HG03139 (cell line): Measurements from ENCODE around the gene TMEM44.
"Not testable (repeated sequence)": the region's sequence is repeated elsewhere in the genome, so short reads cannot be mapped to it uniquely, and the experiment has no call there.

Source experiments
- ATAC-seq: cut with Tn5 transposase; IDR thresholded peaks from one replicate; pipeline ENCODE4 v1.9.1; 2021; ENCODE audit not compliant: unreplicated experiment

Gene TMEM44

DNA sequence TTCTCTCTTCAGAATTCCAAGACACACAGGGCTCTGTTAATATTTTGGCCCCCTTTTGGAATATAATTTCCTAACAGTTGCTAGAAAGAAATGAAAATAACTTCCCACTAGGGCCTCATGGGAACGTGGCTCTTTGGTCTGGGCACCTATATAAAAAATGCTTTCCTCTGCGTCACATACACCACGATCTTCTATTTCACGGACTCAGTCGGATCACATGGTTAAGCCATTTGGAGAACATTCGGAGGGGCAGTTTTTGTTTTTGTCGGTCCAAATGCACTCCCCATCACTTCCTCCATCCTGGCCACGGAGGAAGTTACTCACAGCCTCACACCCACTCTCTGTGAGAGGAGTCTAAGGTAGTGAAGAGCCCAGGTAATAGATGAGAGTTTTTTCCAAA is 21.0 kb downstream of the TMEM44 start:
- no peak for ATAC-seq

DNA sequence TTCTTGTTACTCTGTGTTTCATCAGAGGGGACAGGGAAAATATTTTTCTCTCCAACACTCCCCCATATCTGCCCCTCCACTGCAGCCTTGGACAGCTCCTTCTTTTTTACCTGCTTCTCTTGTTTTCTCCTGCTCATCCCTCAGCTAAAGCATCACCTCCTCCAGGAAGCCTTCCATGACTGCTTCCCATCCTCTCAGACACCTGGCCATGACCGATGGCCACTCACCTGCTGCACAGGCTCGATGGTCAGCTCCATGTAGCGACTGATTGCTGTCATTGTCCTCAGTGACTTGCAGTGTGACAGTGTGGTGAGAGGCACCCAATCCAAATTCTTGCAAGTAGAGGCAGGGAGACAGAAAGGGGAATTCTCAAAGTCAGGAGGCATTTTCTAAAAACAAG is 22.5 kb downstream of the TMEM44 start:
- ATAC-seq = no peak

DNA sequence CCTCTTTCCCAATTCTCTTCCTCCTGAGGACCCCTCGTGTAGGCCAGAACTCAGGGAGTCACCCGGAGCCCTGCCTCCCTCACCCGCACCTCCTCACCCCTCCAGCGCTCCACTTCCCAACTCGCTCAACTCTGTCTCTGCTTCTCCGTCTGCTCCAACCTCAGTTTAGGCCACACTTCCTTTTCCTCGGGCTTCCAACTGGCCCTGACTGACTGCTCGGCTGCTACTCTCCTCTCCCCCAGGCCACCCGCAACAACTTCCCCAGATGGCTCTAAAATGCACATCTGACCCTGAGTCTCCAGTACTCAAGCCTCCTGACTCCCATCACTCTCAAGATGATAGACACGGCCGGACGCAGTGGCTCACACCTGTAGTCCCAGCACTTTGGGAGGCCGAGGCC is 23.6 kb downstream of the TMEM44 start:
- no peak for ATAC-seq

DNA sequence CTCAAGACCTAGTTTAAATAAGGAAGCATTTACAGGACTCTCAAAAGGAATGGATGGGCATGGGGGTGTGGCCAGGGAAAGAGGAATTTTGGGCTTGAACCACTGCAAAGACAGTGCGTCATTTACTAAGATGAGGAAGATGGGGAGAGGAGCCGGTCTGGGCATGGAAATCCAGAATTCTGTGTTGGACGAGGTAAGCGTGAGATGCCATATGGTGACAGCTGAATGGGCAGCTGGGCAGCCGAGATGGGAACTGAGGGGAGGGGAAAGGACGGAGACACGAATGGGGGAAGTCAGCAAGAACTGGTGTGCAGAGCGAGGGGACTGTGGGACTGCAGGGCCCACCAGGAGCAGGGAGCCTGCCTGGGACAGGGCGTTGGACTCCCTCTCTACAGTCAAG is 24.2 kb downstream of the TMEM44 start:
- ATAC-seq = no peak

DNA sequence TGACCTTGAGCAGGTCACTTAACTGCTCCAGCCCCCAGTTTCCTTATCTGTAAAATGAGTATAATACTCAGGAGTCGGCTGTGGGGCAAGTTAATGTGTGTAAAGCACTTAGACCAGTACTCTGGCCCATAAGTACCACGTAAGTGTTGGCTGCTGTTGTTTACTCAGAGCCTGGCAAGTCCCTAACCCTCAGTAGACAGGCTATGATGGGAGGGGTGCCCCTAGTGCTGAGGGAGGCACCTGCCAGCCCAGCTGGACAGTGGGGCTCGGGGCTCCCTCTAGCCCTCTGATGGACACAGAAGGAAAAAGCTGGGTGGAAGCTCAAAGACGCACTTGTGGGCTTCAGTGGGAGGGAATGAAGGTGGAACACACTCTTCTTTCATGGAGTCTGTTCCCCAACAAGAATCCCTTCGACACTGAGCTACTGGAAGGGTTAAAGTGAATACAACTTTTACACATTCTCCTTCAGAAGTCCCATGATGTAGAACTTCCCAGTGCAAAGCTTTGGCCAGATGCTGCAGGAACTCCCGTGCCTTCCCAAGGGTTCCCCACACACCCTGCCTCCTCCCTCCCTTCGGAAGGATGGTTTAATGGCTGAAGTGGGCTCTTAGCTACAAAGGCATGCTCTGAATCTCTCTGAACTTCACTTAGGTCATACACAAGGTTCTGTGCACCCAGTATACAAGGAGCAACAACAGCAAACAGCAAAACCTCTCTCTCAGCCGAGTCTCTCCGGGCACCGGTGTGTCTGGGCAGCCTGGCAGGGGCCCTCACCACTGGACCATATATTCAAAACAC is 25.4 kb downstream of the TMEM44 start:
- no peak for ATAC-seq

DNA sequence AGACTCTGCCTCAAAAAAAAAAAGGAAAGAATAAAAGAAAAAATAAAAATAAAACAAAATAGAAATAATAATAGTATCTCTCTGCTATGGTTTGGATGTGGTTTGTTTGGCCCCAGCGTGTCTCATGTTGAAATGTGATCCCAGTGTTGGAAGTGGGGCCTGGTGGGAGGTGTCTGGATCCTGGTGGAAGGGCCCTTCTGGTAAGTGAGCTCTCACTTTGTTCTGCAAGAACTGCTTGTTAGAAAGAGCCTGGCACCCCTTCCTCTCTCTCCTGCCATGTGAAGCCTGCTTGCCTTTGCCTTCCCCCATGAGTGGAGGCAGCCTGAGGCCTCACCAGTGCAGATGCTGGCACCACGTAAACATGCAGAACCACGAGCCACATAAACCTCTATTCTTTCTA is 26.3 kb downstream of the TMEM44 start:
- ATAC-seq = no peak

DNA sequence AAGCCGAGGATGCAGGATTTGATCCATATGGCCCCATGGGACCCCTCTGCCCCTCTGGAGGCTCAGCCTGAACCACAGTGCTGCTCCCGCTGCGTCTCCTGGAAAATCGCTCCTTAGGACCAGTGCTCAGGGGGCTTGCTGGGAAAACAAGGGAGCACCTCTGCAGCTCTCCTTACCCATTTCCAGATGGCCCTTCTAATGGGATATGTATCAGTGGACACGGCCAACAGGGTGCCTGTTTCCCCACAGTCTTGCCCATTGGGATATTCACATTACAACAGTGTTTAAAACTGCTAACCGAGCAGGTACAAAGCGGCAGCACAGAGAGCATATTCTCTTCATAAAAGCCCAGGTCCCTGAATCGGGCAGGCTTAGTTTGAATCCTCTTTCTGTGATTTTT is 27.1 kb downstream of the TMEM44 start:
- ATAC-seq = no peak

DNA sequence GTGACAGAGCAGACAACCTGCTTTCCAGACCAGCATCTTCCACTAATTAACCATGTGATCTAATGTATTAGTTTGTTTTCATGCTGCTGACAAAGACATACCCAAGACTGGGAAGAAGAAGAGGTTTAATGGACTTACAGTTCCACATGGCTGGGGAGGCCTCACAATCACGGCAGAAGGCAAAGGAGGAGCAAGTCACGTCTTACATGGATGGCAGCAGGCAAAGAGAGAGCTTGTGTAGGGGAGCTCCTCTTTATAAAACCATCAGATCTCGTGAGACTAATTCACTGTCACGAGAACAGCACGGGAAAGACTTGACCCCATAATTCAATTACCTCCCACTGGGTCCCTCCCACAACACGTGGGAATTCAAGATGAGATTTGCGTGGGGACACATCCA is 27.9 kb downstream of the TMEM44 start:
- not testable (repeated sequence) for ATAC-seq

DNA sequence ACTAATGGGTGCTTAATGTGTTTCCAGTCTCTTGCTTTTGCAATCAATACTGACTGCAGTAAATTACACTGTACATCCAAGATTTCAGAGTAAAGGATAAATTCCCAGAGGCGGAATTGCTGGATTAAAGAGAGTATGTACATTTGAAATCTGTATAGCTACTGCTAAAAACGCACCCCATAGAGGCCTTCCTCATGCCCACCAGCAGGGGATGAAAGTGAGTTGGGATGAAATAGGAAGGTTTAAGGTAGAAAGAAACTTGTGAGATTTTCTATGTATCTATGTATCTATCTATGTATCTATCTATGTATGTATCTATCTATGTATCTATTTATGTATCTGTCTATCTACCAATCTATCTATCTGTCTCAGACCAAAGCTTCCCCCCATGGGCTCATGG is 28.4 kb downstream of the TMEM44 start:
- ATAC-seq = no peak

DNA sequence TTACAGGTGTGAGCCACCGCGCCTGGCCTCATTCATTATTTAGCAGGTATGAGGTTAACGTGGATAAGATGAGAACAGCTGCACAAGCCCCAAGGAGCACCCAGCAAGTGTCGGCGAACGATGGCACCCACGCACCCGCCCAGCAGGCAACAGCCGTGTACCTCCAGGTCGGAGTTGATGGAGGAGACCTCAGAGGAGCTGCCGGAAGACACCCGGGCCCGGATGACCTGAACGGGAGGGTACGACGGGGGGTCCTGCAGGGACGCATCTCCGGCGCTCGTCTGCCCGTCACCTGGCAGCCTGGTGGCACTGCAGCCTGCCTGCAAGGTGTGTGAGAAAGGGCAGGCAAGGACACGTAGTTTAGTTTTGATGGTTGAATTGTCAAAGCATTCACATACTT is 29.1 kb downstream of the TMEM44 start:
- no peak for ATAC-seq

DNA sequence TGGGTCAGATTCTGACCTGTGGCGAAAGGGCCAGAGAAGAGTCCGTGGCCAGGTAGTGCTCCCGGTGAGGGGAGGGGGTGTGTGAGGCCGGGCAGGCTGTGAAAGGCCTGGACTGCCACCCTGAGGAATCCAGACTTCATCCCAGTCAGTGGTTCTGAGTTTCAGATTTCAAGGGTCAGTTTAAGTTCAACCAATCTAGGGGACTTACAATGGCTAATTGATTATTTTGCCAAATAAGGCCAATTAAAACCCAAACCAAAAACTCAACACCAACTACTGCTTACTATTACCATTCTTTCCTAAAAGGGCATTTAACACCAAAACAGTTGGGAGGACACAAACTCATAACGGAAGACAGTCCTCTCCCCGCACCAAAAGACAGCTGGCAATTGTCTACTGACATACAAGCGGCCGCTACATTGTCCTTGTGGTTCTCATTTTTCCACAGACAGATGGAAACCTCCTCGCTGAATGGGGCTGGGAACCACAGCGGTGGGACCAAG is 30.5 kb downstream of the TMEM44 start:
- no peak for ATAC-seq

DNA sequence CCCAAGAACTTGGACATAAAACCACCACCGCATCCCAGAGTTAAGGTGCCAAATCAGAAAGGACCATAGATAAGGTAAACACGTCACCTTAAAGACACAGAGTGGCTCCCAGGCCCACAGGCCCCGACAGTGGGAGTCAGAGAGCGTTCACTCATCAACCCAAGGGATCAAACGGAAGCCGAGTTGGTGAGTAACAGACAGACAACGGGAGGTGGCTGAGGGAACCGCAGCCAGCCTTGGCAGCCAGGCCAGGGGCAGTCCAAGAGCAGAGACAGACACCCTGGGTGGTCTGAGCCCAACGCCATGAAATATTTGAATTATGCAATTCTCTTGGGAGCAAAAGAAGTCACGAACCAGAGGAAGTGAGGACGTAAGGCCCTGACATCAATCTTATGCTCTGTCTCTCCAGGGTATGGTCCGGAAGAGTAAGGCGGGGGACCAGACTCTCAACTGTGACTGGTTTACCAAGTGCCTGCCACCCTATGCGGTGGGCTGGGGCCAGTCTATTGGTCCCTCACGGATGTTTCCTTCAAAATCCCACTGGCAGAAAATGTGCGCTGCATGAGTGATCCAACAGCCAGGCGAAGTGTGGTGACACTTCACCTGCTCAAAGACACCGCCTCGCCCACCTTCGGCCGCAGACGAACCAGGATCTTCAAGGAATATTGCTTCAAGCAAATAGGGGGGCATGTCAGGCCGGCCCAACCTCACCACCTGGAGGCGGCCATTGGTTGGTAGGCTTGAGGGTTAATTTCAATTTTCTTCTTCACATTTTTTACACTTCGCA is 34.3 kb downstream of the TMEM44 start:
- no peak for ATAC-seq

DNA sequence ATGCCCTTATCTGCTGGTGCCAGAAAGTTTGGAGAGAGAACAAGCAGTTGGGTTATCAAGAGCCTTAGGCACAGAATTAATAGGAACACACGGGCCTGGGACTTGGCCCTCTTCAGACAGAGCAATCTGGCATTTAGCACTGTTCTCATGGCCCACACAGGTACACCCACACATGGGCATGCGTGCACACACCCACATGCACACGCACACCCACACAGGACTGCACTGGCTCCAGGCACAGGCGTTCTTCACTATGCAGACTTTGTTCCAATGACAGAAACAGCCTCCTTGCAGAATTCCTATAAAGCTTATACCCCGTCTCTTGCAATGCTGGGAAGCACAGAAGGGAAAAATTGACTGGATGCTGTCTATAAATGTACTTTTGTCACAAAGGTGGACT is 36.3 kb downstream of the TMEM44 start:
- no peak for ATAC-seq

DNA sequence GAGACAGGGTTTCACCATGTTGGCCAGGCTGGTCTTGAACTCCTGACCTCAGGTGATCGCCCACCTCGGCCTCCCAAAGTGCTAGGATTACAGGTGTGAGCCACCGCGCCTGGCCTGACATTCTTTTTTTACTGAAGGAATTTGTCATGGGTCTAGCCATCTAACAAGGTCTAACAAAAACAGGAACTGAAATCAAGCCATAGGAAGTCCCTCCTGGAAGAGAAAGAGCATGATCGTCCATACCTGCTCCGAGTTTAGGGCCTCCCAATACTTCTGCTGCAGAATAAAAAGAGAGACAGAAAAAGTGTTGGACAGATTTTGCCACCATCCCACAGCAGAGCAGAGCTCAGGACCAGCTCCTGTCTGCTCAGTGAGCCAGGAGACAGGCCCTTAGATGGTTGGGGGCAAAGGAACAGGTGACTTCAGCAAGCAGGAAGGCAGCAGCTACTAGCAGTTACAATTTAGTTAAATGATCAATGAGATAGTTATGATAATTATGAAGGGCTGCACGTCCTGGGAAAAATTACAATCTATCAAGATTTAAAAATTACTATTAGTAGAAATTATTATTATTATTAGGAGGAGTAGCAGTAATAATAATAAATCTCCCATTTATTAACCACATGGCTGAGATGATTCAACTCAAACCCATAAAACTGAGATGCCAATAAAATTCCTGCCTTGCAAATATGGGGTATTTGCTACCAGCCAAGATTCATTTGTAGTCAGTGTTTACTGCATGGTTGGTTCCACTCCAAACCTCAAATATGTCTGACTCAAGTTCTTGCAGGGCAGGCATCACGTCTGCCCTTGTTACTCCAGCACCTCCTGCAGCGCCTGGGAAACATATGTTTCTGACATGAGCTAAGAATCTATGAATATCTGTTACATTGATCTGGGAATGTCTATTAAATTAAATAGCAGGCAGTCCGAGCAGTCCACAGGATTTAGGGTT is 40.1 kb downstream of the TMEM44 start:
- no peak for ATAC-seq

DNA sequence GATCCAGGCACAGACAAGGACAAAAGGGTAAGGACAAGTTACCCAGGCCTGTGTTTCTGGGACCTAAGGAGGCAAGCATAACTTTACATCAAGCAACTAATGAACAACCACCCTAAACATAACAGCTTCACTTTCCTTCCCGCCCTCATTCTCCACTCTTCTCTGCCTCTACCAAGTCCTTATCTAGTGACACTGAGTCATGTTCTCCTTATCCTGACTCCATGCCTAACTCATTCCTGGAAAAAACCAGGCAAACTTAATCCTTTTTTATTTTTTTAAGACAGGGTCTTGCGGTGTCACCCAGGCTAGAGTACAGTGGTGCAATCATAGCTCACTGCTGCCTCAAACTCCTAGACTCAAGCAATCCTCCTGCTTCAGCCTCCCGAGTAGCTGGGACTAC is 44.5 kb downstream of the TMEM44 start:
- no peak for ATAC-seq

DNA sequence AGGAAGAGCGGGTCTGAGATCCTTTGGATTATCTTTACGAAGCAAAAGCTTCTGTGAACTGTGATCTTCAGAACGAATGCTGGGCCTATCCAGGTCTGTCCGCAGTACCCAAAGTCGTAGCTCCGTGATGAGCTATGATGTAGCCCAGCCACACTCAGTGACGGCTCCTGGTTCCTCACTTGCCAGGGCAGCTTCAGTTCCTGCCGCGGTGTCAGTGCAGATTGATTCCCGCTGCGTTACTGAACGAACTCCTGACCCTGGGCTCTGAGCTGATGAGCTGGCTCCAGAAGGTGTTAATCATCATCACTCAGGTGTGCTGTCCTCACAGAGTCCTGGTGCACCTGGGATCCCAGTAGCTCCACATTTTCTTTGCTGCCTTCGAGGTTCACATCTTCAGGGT is 45.0 kb downstream of the TMEM44 start:
- ATAC-seq = no peak

DNA sequence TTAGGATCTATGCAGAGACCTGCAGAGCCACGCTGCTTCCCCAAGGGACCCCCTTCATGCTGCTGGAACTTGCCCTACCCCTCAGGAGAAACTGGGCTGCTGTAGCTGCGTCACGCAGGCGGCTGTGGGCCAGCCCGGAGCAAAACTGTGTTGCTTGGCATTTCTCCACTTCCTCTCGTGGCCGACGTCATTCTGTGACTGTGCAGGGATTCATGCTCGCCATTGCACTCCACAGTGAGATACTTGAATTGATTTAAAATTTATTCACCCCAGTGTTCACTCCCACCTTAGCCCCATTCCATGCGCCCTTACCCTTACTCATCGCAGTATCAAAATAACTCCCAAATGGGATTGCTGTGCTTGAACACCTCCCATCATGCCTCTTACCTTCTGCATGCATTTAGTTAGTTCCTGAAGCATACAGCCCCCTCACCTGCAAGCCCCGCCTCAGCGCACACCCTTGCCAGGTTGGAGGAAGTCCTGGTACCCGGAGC is 45.7 kb downstream of the TMEM44 start:
- no peak for ATAC-seq

DNA sequence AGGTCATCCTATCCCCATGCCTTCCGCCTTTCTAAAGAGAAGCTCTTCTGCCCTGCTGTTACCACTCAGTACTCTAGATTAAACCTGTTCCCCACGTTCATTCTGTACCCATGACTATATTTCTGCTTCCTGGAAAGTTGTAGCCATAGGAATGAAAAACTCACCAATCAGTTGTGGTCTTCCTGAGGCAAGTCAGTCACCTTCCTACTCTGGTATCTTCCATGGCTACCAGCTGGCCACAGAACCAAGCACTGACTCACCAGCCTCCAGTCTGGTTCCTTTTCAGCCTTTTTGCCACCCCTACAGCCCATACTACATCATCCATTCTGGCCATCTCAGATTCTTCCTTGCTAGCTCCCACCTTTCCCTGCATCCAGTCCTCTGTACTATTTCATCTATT is 46.4 kb downstream of the TMEM44 start:
- no peak for ATAC-seq

DNA sequence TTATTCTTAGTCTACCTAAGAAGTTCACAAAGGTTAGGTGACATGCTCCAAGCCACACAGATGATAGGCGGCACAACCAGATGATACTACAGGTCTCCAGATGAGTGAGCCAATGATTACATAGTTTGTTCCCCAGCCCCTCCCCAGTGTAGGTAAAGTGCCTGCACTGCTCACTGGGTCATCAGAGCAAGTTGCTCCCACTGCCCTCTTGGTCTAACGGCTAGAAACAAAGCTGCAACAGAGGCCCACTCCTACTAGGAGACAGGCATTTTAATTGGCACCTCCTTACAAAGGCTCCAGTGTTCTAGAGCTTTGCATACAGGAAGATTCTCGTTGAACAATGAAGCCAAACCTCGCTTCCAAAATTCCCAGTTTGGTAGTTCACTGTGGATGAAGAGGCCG is 47.3 kb downstream of the TMEM44 start:
- ATAC-seq = no peak

DNA sequence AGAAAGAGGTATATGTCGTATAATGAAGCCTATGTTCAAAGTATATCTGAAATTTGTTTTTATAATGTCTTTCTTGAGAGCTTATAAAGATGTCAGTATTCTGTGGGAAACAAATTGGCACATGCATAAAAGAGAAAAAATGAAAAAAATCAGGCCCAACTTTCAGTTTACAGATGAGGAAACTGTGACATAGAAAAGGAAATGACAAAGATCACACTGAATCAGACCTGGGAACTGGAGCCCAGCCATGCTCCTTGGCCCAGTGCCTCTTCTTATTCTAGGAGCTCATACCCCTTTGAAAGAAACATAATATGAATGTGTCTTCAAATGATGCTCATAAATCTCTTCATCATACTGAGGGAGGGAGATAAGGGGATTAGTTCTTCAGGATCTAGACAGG is 48.4 kb downstream of the TMEM44 start:
- no peak for ATAC-seq

DNA sequence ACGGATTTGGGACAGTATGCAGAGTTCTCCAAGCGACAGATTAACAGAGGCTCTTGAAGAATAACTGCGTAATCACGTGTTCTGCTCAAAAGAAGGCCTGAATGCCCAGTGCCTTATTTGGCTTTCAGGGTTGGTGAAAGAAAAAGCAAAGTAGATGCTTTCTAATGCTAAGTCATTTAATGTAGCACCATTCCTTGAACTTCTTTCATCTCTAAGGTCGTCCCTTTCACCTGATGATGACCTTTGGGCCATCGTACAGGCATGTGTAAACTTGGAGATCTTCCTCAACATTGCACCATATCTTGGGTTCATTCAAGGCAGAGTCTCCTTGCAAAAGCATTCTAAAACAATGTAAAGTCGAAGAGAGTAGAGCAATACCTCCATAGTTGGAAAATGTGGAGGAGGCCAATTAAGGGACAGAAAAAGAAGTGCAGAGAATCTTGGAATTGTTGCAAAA is 48.9 kb downstream of the TMEM44 start:
- no peak for ATAC-seq
